Parathyroid adenoma (tissue), 2 donors: ENCODE measurements around the gene MMADHC.

Source experiments
- H2AFZ ChIP-seq: fragments of 300-600 bp; sonication (generic); one replicate; pipeline ENCODE4 v1.7.0; 2017; ENCODE audit warnings: antibody characterized with exemption, mild to moderate bottlenecking
- H3K27ac ChIP-seq: fragments of 300-600 bp; sonication (generic); one replicate; pipeline ENCODE4 v1.7.0; 2017
- H3K27me3 ChIP-seq: fragments of 300-600 bp; sonication (generic); one replicate; pipeline ENCODE4 v1.7.0; 2017; ENCODE audit warnings: low read length; ENCODE audit not compliant: control insufficient read depth, insufficient read depth
- H3K36me3 ChIP-seq: fragments of 300-600 bp; sonication (generic); one replicate; pipeline ENCODE4 v1.7.0; 2017; ENCODE audit warnings: low read length; ENCODE audit not compliant: control insufficient read depth, insufficient read depth
- H3K4me1 ChIP-seq: fragments of 300-600 bp; sonication (generic); one replicate; pipeline ENCODE4 v1.7.0; 2017; ENCODE audit warnings: control low read depth
- H3K4me2 ChIP-seq: fragments of 300-600 bp; sonication (generic); one replicate; pipeline ENCODE4 v1.7.0; 2017; ENCODE audit warnings: low read length
- H3K4me3 ChIP-seq: fragments of 300-600 bp; sonication (generic); one replicate; pipeline ENCODE4 v1.7.0; 2017; ENCODE audit warnings: low read depth, low read length
- H3K79me2 ChIP-seq: fragments of 300-600 bp; sonication (generic); one replicate; pipeline ENCODE4 v1.7.0; 2017; ENCODE audit warnings: control low read depth
- H3K9ac ChIP-seq: fragments of 300-600 bp; sonication (generic); one replicate; pipeline ENCODE4 v1.7.0; 2017; ENCODE audit warnings: mild to moderate bottlenecking
- H3K9me3 ChIP-seq: fragments of 300-600 bp; sonication (generic); one replicate; pipeline ENCODE4 v1.7.0; 2017; ENCODE audit warnings: low read length; ENCODE audit not compliant: control insufficient read depth
- CTCF ChIP-seq: fragments of 300-600 bp; sonication (generic); IDR thresholded peaks from one replicate; pipeline ENCODE4 v1.7.0; 2017; ENCODE audit warnings: antibody characterized with exemption, mild to moderate bottlenecking
- donor health status: primary hyperparathyroidism.

MMADHC gene

GRCh38 chr2:149564097-149564496 is 23.5 kb downstream of the MMADHC start:
- no peaks in the 10 kb centered on the region for H3K9me3 ChIP-seq
- H3K79me2 ChIP-seq, result no peaks in the 10 kb centered on the region
- no peak for TF ChIP-seq CTCF
- no peak overlapping the region for H3K27ac ChIP-seq
- no peak overlapping the region for H3K9ac ChIP-seq
- H3K27me3 ChIP-seq, result no peaks in the 10 kb centered on the region
- no peak overlapping the region for H3K4me3 ChIP-seq
- H3K4me2 ChIP-seq, result no peak overlapping the region
- H3K4me1 ChIP-seq, result no peaks in the 10 kb centered on the region
- no peak overlapping the region for H2AFZ ChIP-seq
- no peaks in the 10 kb centered on the region for H3K36me3 ChIP-seq

GRCh38 chr2:149562324-149562723 is 25.3 kb downstream of the MMADHC start:
- Histone ChIP-seq H3K4me1 (no peaks in the 10 kb centered on the region), H3K79me2 (no peaks in the 10 kb centered on the region), H2AFZ (no peak overlapping the region), H3K27ac (no peak overlapping the region), H3K36me3 (no peaks in the 10 kb centered on the region), H3K27me3 (no peaks in the 10 kb centered on the region), H3K4me2 (no peak overlapping the region), H3K9ac (no peak overlapping the region), H3K9me3 (no peaks in the 10 kb centered on the region), H3K4me3 (no peak overlapping the region)
- TF ChIP-seq CTCF, result no peak

- no peaks in the 10 kb centered on the region for H3K27me3 ChIP-seq
- H2AFZ ChIP-seq, result no peak overlapping the region
- H3K36me3 ChIP-seq, result no peaks in the 10 kb centered on the region
- H3K4me3 ChIP-seq, result no peak overlapping the region
- no peaks in the 10 kb centered on the region for H3K79me2 ChIP-seq
- H3K9ac ChIP-seq, result no peak overlapping the region
- H3K4me1 ChIP-seq, result no peaks in the 10 kb centered on the region
- H3K9me3 ChIP-seq, result no peaks in the 10 kb centered on the region
- TF ChIP-seq CTCF, result peak; percentile 94
- no peak overlapping the region for H3K4me2 ChIP-seq
- H3K27ac ChIP-seq, result no peak overlapping the region
Measured at GRCh38 chr2:149561309-149561926, 26.2 kb downstream of the MMADHC start.

DNA sequence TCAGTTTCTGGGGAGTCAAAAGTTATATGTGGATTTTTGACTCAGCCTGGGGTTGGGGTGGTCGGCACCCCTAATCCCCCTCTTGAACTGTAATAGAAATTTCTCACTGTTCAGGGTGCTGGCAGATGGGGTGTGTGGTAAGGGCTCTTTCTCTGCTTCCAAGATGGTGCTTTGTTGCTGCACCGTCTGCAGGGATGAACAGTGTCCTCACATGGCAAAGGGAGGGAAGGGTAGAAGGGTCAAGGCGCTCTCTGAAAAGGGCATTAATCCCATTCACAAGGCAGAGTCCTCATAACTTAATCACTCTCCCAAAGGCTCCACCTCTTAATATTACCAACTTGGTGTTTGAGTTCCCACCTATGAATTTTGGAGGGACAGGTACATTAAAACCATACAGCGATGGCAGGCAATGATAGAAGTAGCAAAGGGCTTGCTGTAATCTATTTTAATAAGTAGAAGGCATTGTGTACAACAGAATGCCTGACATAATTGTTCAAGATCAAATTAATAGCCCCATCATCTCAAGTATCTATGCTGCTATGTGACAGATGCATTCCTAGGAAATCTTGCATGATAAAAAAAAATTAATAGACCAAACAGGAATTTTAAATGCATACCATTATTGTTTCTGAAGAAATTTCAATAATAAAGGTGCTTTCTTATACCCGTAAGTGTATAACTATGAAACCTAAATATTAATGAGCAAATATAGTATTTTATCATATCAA is 28.1 kb downstream of the MMADHC start:
- Histone ChIP-seq H3K9me3 (no peaks in the 10 kb centered on the region), H3K9ac (no peak overlapping the region), H3K4me3 (no peak overlapping the region), H3K79me2 (no peaks in the 10 kb centered on the region), H3K4me1 (no peaks in the 10 kb centered on the region), H3K27ac (no peak overlapping the region), H3K4me2 (no peak overlapping the region), H2AFZ (no peak overlapping the region), H3K36me3 (no peaks in the 10 kb centered on the region), H3K27me3 (no peaks in the 10 kb centered on the region)
- no peak for TF ChIP-seq CTCF

DNA sequence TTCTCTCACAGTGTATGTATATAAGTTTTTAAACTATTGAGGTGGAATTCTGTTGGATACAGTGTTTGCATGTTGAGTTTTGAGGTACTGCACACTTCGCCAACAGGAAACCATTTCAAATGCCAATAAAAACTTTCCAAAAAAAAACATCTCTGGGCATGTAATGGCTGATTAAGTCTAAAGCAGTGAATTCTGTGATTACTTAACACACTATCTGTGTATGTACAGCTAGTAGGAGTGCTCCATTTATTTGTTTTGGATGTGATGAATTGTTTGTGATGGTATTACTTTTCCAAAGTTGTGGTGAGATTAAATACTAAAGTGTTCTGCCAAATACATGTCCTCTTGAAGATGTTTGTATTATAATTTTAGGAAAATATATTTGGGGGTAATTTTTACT is 31.1 kb downstream of the MMADHC start:
- no peaks in the 10 kb centered on the region for H3K79me2 ChIP-seq
- H3K4me1 ChIP-seq, result no peaks in the 10 kb centered on the region
- H3K4me3 ChIP-seq, result no peak overlapping the region
- no peak overlapping the region for H3K27ac ChIP-seq
- H3K27me3 ChIP-seq, result no peaks in the 10 kb centered on the region
- H3K9me3 ChIP-seq, result no peaks in the 10 kb centered on the region
- no peak overlapping the region for H2AFZ ChIP-seq
- H3K36me3 ChIP-seq, result no peaks in the 10 kb centered on the region
- H3K9ac ChIP-seq, result no peak overlapping the region
- no peak for TF ChIP-seq CTCF
- H3K4me2 ChIP-seq, result no peak overlapping the region
